Parietal lobe (tissue), 1 donor: ENCODE results near the gene MRM3. TPM values are rescaled to one million over a fixed set of nuclear protein-coding genes. Genes with fewer than 3 reads are reported as not detected.

Experiments
- total RNA-seq: library from RNA; depleted of rRNA; stranded (reverse); fragments of >200 nt; gene quantifications from one replicate; pipeline ENCODE4 v1.2.3, GENCODE V29; 2014

Gene MRM3, protein sequence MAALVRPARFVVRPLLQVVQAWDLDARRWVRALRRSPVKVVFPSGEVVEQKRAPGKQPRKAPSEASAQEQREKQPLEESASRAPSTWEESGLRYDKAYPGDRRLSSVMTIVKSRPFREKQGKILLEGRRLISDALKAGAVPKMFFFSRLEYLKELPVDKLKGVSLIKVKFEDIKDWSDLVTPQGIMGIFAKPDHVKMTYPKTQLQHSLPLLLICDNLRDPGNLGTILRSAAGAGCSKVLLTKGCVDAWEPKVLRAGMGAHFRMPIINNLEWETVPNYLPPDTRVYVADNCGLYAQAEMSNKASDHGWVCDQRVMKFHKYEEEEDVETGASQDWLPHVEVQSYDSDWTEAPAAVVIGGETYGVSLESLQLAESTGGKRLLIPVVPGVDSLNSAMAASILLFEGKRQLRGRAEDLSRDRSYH
- total RNA-seq = 24.1 TPM

GRCh38 chr17:781805-782731 is at the start of gene MRM3, which contains the start of gene GLOD4:
Gene MRM3, plus strand, starts transcription at chr17:782353. Its CDS starts 26 bp downstream, at chr17:782379.
Gene GLOD4, minus strand, starts transcription at chr17:782280. Its CDS starts 25 bp downstream, at chr17:782255.

DNA sequence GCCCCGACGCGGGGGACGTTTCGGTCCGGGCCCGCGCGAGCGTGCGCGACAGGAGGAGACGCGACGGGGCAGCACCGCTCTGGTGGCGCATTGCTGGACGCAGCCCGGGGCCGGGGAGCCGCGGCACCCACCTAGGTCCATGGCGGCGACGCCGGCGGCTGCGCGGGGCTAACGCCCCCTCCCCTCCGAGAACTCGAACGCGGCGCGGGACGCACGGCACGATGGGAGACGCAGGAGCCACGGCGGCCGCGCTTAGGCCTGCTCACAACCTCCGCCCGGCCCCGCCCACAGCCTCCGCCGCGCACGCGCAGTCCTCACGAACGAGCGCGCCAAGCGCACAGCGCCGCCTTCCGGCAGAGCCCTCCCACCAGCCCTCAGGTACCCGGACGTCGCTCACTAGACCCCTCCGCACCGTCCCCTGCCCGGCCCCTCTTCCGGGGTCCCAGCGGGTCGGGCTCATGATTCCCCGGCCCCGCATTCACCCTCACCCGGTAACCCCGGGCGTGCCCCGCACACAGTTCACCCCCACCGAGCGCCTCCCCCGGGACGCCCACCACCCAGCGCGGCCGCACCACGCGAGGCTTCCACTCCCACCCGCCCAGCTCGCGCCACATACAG is 30.0 kb upstream of the MRM3 start, which contains the start of gene GEMIN4:
GEMIN4 (minus strand) TSS at position 263 of the 618 bp plus-strand sequence; CDS start at position 141, 122 bp downstream.

Other genes starting within 250 kb of the MRM3 start
- 42.6 TPM for gene VPS53, start 67.5 kb upstream of the MRM3 start, total RNA-seq
- gene TLCD3A, start 49.8 kb upstream of the MRM3 start, total RNA-seq = 18.8 TPM
- 17.5 TPM for gene GEMIN4, start 30.1 kb upstream of the MRM3 start, total RNA-seq
- gene GLOD4, start 73 bp upstream of the MRM3 start, total RNA-seq = 80.4 TPM
- gene NXN, start 197.4 kb downstream of the MRM3 start, total RNA-seq = 34.7 TPM
- 11.9 TPM for gene TIMM22, start 214.8 kb downstream of the MRM3 start, total RNA-seq